K562 (cell line): ENCODE measurements around the gene AGPAT1. TPM values are rescaled to one million over a fixed set of nuclear protein-coding genes. Genes with fewer than 3 reads are reported as not detected.
A peak's percentile ranks its signal among the peaks of the same experiment; 100 is the strongest.

Experiments
- ARHGAP35 ChIP-seq: fragments of 450-650 bp; IDR thresholded peaks from 2 replicates; pipeline ENCODE4 v1.6.1; 2018; ENCODE audit not compliant: partially characterized antibody
- CREBBP ChIP-seq: IDR thresholded peaks from one replicate; pipeline ENCODE4 v1.6.1; 2012; ENCODE audit warnings: low read depth, mild to moderate bottlenecking, control low read depth, inconsistent platforms, low read length
- CSDE1 ChIP-seq, 2 experiments: fragments of 450-650 bp; IDR thresholded peaks; 2 replicates each; pipeline ENCODE4 v1.6.1; 2016; ENCODE audit warnings: mild to moderate bottlenecking in 1 of 2
- EWSR1 ChIP-seq: fragments of 450-650 bp; IDR thresholded peaks from 2 replicates; pipeline ENCODE4 v1.6.1; 2018; ENCODE audit warnings: borderline replicate concordance, mild to moderate bottlenecking, low read depth, moderate library complexity; ENCODE audit not compliant: partially characterized antibody
- FOS ChIP-seq: IDR thresholded peaks from 3 replicates; pipeline ENCODE4 v1.6.1; 2011; ENCODE audit not compliant: insufficient read length; ENCODE audit errors: extremely low read depth
- HCFC1 ChIP-seq: IDR thresholded peaks from 2 replicates; pipeline ENCODE4 v1.6.1; 2012; ENCODE audit warnings: low read depth, low read length, improper control_type of control experiment
- HDAC2 ChIP-seq: fragments of 450-650 bp; IDR thresholded peaks from 2 replicates; pipeline ENCODE4 v1.6.1; 2016; ENCODE audit warnings: mild to moderate bottlenecking
- ID3 ChIP-seq, 2 experiments: fragments of 250-450 bp in 1 of 2; fragments of 450-650 bp in 1 of 2; sonication (Bioruptor Pico) in 1 of 2; IDR thresholded peaks; 2 replicates each; pipeline versions ENCODE4 v1.6.1 to v1.8.0; 2016 to 2021; ENCODE audit warnings: mild to moderate bottlenecking in 2 of 2, moderate library complexity in 2 of 2, missing compliant biosample characterization in 1 of 2, missing genetic modification characterization in 1 of 2
- JUN ChIP-seq, 2 experiments: sonication (generic) in 1 of 2; formaldehyde crosslinking in 1 of 2; IDR thresholded peaks; 2 replicates each; pipeline versions ENCODE4 v1.6.1 to v1.8.0; 2012 to 2022; ENCODE audit warnings: borderline replicate concordance in 2 of 2, mild to moderate bottlenecking in 2 of 2, improper control_type of control experiment in 1 of 2, low read depth in 1 of 2, low read length in 1 of 2, missing genetic modification reagents in 1 of 2
- KDM4B ChIP-seq, 2 experiments: fragments of 450-650 bp in 1 of 2; sonication (generic) in 1 of 2; IDR thresholded peaks; 2 replicates each; pipeline ENCODE4 v1.6.1; 2016 to 2017; ENCODE audit warnings: borderline replicate concordance in 2 of 2, antibody characterized with exemption in 1 of 2, low read depth in 1 of 2, mild to moderate bottlenecking in 1 of 2
- KHSRP ChIP-seq: fragments of 450-650 bp; IDR thresholded peaks from 2 replicates; pipeline ENCODE4 v1.6.1; 2017
- L3MBTL2 ChIP-seq: fragments of 450-650 bp; IDR thresholded peaks from 2 replicates; pipeline ENCODE4 v1.6.1; 2016; ENCODE audit warnings: mild to moderate bottlenecking, moderate library complexity
- PBX2 ChIP-seq, 2 experiments: IDR thresholded peaks in 1 of 2; conservative IDR thresholded peaks in 1 of 2; 2 replicates each; pipeline ENCODE4 v1.6.1; 2016; ENCODE audit warnings: low read depth in 2 of 2, mild to moderate bottlenecking in 1 of 2, missing compliant biosample characterization in 1 of 2, missing genetic modification characterization in 1 of 2, moderate library complexity in 1 of 2
- STAG1 ChIP-seq: sonication (generic); formaldehyde crosslinking; IDR thresholded peaks from 2 replicates; pipeline ENCODE4 v1.5.0; 2020; ENCODE audit warnings: missing genetic modification reagents, borderline replicate concordance
- STAT5A ChIP-seq: IDR thresholded peaks from 2 replicates; pipeline ENCODE4 v1.6.1; 2012; ENCODE audit warnings: low read length, inconsistent platforms, borderline replicate concordance
- ZBTB17 ChIP-seq: fragments of 450-650 bp; formaldehyde crosslinking; IDR thresholded peaks from 2 replicates; pipeline ENCODE4 v1.4.0; 2020; ENCODE audit warnings: mild to moderate bottlenecking
- ZBTB8A ChIP-seq: fragments of 450-650 bp; IDR thresholded peaks from 2 replicates; pipeline ENCODE4 v1.6.1; 2018; ENCODE audit warnings: mild to moderate bottlenecking, moderate library complexity; ENCODE audit not compliant: partially characterized antibody
- ZNF174 ChIP-seq: fragments of 250-450 bp; sonication (Bioruptor Pico); IDR thresholded peaks from 2 replicates; pipeline ENCODE4 v1.4.0; 2020; ENCODE audit warnings: mild to moderate bottlenecking
- ZNF3 ChIP-seq: fragments of 250-450 bp; sonication (Bioruptor Pico); IDR thresholded peaks from 2 replicates; pipeline ENCODE4 v1.5.0; 2021; ENCODE audit warnings: mild to moderate bottlenecking, moderate library complexity
- ZNF507 ChIP-seq: conservative IDR thresholded peaks from 2 replicates; pipeline ENCODE4 v1.6.1; 2017; ENCODE audit warnings: missing genetic modification characterization, missing compliant biosample characterization
- ZNF551 ChIP-seq: fragments of 250-450 bp; sonication (Bioruptor Pico); IDR thresholded peaks from 2 replicates; pipeline ENCODE4 v1.5.0; 2021; ENCODE audit warnings: mild to moderate bottlenecking, moderate library complexity
- ZNF584 ChIP-seq: fragments of 200-800 bp; sonication (Bioruptor generic); IDR thresholded peaks from 2 replicates; pipeline ENCODE4 v1.6.1; 2016; ENCODE audit warnings: low read depth, mild to moderate bottlenecking, missing genetic modification characterization, missing compliant biosample characterization
- polyA plus RNA-seq, 8 experiments: library from polyadenylated mRNA; depleted of rRNA in 4 of 8; stranded (reverse) in 5 of 8; unstranded in 3 of 8; fragments of >200 nt; fragmentation: Nextera tagmentation in 2 of 8; fragmentation: Illumina TruSeq in 1 of 8; extraction: Ambion mirVana in 2 of 8; extraction: Trizol in 1 of 8; gene quantifications; 2 replicates each; pipeline versions ENCODE4 v1.2.1 to v1.2.3, GENCODE V29; 2011 to 2014; ENCODE audit warnings: inconsistent platforms in 1 of 8, missing spikeins in 1 of 8
- total RNA-seq, 7 experiments: library from RNA; depleted of rRNA in 6 of 7; stranded (reverse); fragments of >200 nt in 6 of 7; fragmentation: Illumina TruSeq in 2 of 7; extraction: Trizol in 2 of 7; gene quantifications; 2 replicates each; pipeline versions ENCODE4 v1.2.1 to v1.2.3, GENCODE V29; 2011 to 2021; ENCODE audit warnings: low replicate concordance in 1 of 7

Gene AGPAT1
- total and polyA plus RNA-seq, 9 of the 15 experiments (the other 6 are each of a cell fraction or from before 2014, with no cell fraction given) = 37.9 to 176 (median 69.4) TPM

GRCh38 chr6:32177788-32178546 is 2.1 kb upstream of the AGPAT1 start, which contains the start of gene RNF5 (continued):
- TF ChIP-seq PBX2 (CRISPR knock-in tag; IDR thresholded peaks at IDR 0.05; ENCODE audit: low read depth) (peak; percentile 97), PBX2 (tag; conservative IDR thresholded peaks at IDR 0.05; ENCODE audit: low read depth) (no peak), ZBTB8A (no peak), HCFC1 (peak; percentile 8; the same call in 1 of the 2 replicates), FOS (peak; percentile 98), CSDE1 (IDR thresholded peaks at IDR 0.05) (peak in 1 of 2 experiments; percentile 94; a peak in 2 of 4 replicates), STAT5A (no peak), ZBTB17 (no peak; the same call in 1 of the 2 replicates), ZNF174 (CRISPR knock-in tag) (no peak), KDM4B (IDR thresholded peaks at IDR 0.05; ENCODE audit: borderline replicate concordance in 2 of 2, low read depth in 1 of 2) (no peak), EWSR1 (no peak), L3MBTL2 (peak; percentile 94), ZNF507 (tag) (no peak), ARHGAP35 (no peak), ID3 (CRISPR knock-in tag; IDR thresholded peaks at IDR 0.05) (no peak), ID3 (tag; IDR thresholded peaks at IDR 0.05) (no peak), CREBBP (no peak), ZNF3 (no peak), ZNF584 (CRISPR knock-in tag) (no peak), KHSRP (no peak), STAG1 (CRISPR knock-in tag) (no peak), HDAC2 (no peak), ZNF551 (CRISPR knock-in tag) (no peak), JUN (IDR thresholded peaks at IDR 0.05; ENCODE audit: borderline replicate concordance, low read depth, low read length) (peak; percentile 32; the same call in 1 of the 2 replicates), JUN (CRISPR knock-in tag; IDR thresholded peaks at IDR 0.05; ENCODE audit: borderline replicate concordance) (no peak)
